Ascending aorta (tissue), 2 donors: ENCODE measurements around the gene TMCC2. TPM values are rescaled to one million over a fixed set of nuclear protein-coding genes. Genes with fewer than 3 reads are reported as not detected.

Experiments
- DNase-seq, 2 donors: peaks; one replicate each; pipeline ENCODE4 v3.0.0-alpha.2; 2019; ENCODE audit warnings: low spot score in 2 of 2
- H3K27ac ChIP-seq, 2 donors: fragments of 200-600 bp; sonication (generic); one replicate each; pipeline ENCODE4 v1.5.1; 2016 to 2017; ENCODE audit warnings: mild to moderate bottlenecking in 1 of 2
- H3K27me3 ChIP-seq: fragments of 200-600 bp; sonication (generic); one replicate; pipeline ENCODE4 v1.5.1; 2017
- H3K36me3 ChIP-seq, 2 donors: fragments of 200-600 bp; sonication (generic); one replicate each; pipeline ENCODE4 v1.5.1; 2016
- H3K4me1 ChIP-seq, 2 donors: fragments of 200-600 bp; sonication (generic); one replicate each; pipeline ENCODE4 v1.5.1; 2016 to 2017; ENCODE audit warnings: mild to moderate bottlenecking in 1 of 2
- H3K4me3 ChIP-seq, 2 donors: fragments of 200-600 bp; sonication (generic); one replicate each; pipeline ENCODE4 v1.5.1; 2016 to 2017; ENCODE audit warnings: mild to moderate bottlenecking in 1 of 2
- H3K9me3 ChIP-seq, 2 donors: fragments of 200-600 bp; sonication (generic); one replicate each; pipeline ENCODE4 v1.5.1; 2016
- CTCF ChIP-seq, 3 experiments: fragments of 200-600 bp in 2 of 3; fragments of 450-650 bp in 1 of 3; sonication (generic) in 2 of 3; IDR thresholded peaks; one replicate each; pipeline ENCODE4 v1.5.1; 2016 to 2019; ENCODE audit warnings: antibody characterized with exemption in 3 of 3, mild to moderate bottlenecking in 1 of 3, moderate library complexity in 1 of 3
- intact Hi-C: fragments of 100-400 bp; cut with DNase I; formaldehyde crosslinking; loops from one replicate; pipeline ENCODE4 v1.15.1; 2023
- total RNA-seq: library from RNA; depleted of rRNA; stranded (reverse); fragments of >200 nt; gene quantifications from one replicate; pipeline ENCODE4 v1.1.0, GENCODE V29; 2016

TMCC2 gene
- total RNA-seq, 1 donor from 2014 or later = 5.2 TPM

DNA sequence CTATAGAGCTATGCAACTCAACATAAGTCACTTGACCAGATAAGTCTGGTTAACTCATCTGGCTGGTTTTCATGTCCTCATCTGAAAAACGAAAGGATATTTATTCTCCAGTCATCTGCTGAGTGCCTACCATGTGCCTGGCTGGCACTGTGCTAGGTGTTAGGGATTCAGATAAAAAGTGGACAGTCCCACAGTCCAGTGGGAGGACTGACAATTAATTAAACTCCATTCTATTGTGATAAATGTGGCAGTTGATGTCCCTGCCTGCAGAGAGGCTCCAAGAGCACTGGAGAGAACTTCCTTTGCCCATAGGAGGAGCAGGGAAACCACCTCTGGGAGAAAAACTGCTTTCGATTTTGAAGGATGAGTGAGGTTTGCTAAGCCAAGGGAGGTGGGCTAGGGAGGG, 88.4 kb downstream of the TMCC2 start:
- H3K27me3 ChIP-seq = no peaks in the 10 kb centered on the region
- no peaks in the 10 kb centered on the region for H3K9me3 ChIP-seq
- no peak overlapping the region for H3K4me3 ChIP-seq
- no peaks in the 10 kb centered on the region for H3K36me3 ChIP-seq
- H3K4me1 ChIP-seq = peaks cover 0 to 19% of the 10 kb centered on the region in 2 donors
- TF ChIP-seq CTCF (IDR thresholded peaks at IDR 0.05) = no peak
- no peak for DNase-seq
- intact Hi-C loops = no loop called here
- H3K27ac ChIP-seq = no peak overlapping the region

DNA sequence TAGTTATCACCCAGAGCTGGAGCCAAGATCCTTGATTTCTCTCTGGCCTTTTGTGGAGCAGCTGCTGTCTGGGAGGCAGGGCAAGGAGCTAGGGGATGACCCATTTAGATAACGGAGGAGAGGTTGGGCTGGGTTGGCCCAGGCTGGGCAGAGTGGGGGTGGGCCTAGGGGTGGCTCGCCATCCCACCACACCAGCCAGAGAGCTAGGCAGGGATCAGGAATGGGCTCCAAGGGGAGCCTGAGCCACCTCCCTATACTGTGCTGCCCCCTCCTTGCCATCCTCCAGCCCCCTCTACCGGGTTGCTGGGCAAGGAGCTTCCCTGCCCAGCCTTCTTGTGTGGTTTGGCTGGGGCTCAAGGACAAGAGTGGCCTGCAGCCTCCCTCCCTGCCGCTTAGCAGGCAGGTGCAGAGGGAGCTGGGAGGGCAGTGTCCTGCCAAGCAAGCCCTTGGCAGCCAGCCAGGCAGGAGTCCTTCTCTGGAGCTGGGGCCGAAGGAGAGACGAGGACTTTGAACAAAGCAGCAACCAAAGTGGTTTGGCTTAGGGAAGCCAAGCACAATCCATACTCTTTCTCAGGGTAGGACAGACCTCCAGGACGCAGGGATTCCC, 89.7 kb downstream of the TMCC2 start:
- H3K9me3 ChIP-seq = no peaks in the 10 kb centered on the region
- H3K27ac ChIP-seq = no peak overlapping the region
- H3K4me1 ChIP-seq = peaks cover 0 to 21% of the 10 kb centered on the region in 2 donors
- DNase-seq = no peak
- H3K36me3 ChIP-seq = no peaks in the 10 kb centered on the region
- no peak for TF ChIP-seq CTCF (IDR thresholded peaks at IDR 0.05)
- intact Hi-C loops = no loop called here
- H3K4me3 ChIP-seq = no peak overlapping the region
- H3K27me3 ChIP-seq = no peaks in the 10 kb centered on the region

GRCh38 chr1:205318231-205318991, 90.7 kb downstream of the TMCC2 start:
- no peak overlapping the region for H3K4me3 ChIP-seq
- TF ChIP-seq CTCF (IDR thresholded peaks at IDR 0.05) = no peak
- no peak for DNase-seq

DNA sequence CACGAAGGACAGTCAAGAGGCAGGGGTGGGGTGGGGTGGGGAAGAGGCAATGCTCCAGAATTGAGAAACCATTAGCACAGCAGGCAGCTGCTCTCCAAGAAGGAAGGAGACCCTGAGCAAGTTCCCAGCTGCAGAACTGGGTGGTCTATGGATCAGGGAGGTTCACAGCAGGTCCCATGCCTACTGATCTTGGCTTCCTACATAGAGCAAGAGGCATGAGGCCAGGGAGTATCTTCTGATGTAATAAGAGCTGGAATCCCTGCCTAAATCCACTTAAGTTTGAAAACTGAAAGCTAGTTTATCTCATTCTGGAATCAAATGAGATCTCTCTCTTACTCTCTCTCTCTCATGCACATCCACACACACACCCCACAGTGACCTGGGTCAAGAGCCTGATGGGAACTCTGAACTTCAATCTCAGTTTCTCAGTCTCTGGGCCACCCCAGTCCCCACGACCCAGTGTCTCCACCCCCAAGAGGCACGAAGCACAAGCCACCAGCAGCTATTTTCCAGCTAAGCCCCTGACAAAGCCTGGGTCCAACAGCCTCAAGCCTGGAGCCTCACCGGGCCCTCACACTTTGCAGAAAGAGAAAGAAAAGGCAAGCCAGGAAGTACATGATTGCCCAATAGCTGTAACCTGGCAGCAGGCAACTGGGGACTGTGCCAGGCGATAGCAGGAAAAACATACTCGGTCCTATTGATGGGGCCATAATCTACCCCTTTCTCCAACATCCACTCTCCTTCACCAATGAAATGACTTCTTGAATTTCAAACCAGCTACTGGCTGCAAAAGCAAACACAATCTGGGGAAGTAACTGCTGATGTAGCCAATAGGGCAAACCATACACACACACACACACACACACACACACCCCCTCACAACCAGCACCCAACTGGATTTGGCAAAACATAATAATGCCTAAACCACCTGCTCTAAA, 91.6 kb downstream of the TMCC2 start:
- DNase-seq = peak in 1 of 2 donors; percentile 78
- no peak overlapping the region for H3K27ac ChIP-seq

More at GRCh38 chr1:205318231-205318991, 90.7 kb downstream of the TMCC2 start:
- peaks cover 0 to 21% of the 10 kb centered on the region in 2 donors for H3K4me1 ChIP-seq
- intact Hi-C loops = no loop called here
- no peaks in the 10 kb centered on the region for H3K36me3 ChIP-seq
- no peaks in the 10 kb centered on the region for H3K9me3 ChIP-seq
- H3K27me3 ChIP-seq = no peaks in the 10 kb centered on the region
- H3K27ac ChIP-seq = no peak overlapping the region

More for the DNA sequence above, 91.6 kb downstream of the TMCC2 start:
- Histone ChIP-seq H3K4me1 (peaks cover 0 to 21% of the 10 kb centered on the region in 2 donors), H3K9me3 (no peaks in the 10 kb centered on the region), H3K27me3 (no peaks in the 10 kb centered on the region), H3K4me3 (no peak overlapping the region), H3K36me3 (no peaks in the 10 kb centered on the region)
- TF ChIP-seq CTCF (IDR thresholded peaks at IDR 0.05) = no peak
- intact Hi-C loops = loop anchor here (10.0 kb wide), 1 partner anchor 175 kb away; no protein-coding TSS in a partner anchor
